CD1c-positive myeloid dendritic cell (primary cell): ENCODE measurements around the gene HSF5.

ENCODE experiments used
- DNase-seq: peaks from one replicate; pipeline ENCODE4 v3.0.0-alpha.2; 2016; ENCODE audit errors: extremely low spot score

The HSF5 gene

DNA sequence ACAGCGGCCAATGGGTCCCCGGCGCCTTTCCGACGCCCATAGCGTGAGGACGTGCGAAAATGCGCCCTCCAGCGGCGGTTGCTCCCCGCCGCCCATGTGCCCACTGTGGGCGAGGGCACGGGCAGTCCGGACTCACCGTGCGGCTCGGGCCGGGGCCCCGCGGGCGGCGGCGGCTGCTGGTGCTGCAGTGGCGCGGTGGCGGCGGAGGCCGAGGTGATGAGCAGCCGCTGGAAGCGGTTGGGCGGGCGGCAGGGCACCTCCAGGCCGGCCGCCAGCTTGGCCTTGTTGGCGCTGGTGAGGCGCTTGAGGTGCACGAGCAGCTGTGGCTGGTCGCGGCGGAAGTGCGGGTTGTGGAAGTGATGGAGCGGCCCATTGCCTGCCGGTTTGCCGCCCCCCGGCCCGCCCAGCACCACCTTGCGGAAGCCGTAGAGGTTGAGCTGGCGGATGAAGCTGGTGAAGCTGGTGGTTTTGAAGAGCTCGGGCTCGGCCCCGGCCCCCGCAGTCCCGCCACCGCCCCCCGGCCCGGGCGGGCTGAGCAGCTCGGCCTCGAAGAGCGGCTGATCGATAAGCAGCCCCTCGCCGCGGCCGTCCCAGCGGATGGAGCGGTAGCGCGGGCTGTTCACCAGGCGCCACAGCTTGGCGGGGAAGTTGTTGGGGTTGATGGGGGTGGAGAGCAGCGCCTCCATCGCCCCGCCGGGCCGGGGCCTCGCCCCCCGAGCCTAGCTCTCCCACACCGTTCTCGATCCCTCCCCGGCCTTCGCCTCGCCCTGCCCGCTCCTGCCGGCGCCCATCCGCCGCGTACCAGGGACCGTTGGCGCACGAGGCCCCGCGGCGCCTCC, at the start of gene HSF5:
Gene HSF5 (minus strand): TSS at position 820 of the 839 bp plus-strand sequence. CDS start 134 bp downstream, at position 686.
- DNase-seq, result peak; percentile 73

- DNase-seq, result no peak
Observed at GRCh38 chr17:58537266-58537665, 49.1 kb upstream of the HSF5 start.

- DNase-seq, result no peak
Observed at GRCh38 chr17:58536542-58536941, 48.3 kb upstream of the HSF5 start.

GRCh38 chr17:58535431-58535830, 47.2 kb upstream of the HSF5 start:
- DNase-seq, result no peak

DNA sequence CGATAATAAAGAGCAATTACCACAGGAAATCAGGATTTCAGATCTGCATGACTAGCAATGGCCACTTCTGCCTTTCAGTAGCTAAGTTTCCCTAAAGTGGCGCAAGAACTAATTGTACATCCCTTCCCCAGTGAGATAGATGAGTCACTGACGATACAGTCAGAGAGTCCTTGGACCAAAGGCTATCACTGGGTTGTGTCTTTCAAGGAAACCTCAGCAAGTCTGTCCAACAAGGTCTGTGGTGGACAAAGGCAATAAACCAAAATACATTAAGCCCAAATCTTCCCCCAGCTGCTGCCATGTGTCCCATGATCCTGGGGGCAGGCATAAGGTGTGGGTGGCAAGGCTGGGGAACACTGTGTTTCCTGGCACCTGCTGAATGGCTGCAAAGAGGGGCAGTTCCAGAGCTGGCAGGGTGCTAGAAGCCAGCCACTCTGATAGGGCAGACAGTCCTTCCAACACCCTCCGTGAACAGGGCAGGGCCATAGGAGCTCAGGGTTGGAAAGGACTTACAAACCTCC, 46.8 kb upstream of the HSF5 start:
- peak; percentile 88 for DNase-seq

- no peak for DNase-seq
Observed at GRCh38 chr17:58534331-58534730, 46.1 kb upstream of the HSF5 start.

- no peak for DNase-seq
Observed at GRCh38 chr17:58533616-58534188, 45.5 kb upstream of the HSF5 start.

GRCh38 chr17:58532555-58532951, 44.3 kb upstream of the HSF5 start:
- DNase-seq, result no peak

DNA sequence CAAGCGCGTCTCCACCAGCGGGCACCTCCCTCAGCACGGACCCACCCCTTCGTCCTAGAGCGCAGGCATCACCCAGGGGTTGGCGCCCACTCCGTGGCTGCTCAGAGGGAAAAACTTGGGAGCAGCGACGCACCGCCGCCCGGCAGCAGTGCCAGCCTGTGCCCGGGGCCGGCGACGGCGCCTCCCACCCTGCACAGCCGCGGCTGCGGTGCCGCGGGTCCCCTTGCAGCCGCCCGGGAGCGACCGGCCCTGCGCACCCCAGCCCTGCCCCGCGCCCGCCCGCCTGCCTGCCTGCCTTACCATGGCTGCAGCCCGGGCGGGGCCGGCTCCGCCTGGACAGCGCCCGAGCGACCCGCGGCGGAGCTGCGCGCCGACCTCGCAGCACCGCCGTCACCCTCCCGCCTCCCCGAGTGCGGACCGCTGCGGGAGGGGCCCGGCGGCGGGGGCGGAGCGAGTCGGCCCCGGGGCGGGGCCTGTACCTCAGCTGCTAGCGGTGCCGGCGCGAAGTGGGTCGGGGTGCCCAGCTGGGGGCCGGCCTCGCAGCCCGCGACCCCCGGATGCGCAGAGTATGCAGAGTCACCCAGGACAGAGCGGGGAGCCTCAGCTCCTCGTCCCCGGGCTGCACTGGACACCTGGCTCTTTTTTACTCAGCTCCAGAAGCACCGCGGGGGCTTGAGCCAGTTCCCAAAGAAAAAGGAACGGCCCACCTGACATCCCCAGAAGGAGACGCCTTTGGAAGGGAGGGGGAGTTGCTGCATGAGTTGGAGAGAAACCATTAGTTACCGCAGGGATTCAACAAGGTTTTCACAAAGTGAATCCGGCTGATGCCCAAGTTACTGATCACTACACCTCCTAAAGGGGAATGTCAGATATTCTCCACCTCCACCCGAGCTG, 43.7 kb upstream of the HSF5 start:
- peak; percentile 65 for DNase-seq

GRCh38 chr17:58531122-58531521, 42.9 kb upstream of the HSF5 start:
- DNase-seq, result no peak

DNA sequence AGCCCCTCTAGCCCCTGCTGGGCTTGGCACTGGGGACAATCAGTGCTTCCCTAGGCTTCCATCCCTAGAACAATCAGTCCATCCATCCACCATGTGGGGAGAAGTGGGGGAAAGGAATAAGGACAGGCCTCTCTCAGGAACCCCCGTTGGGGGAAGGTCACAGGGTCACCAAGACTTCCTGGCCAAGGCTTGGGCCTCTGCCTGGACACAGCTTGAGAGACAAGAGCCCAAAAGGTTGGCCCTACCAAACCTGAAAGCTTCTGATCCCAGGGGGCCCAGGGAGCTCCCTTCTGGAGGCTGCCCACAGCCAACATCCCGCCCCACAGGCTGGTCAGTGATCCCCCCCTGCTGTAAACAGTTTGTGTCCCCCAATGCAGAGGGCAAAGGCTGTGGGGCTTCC, 42.4 kb upstream of the HSF5 start:
- no peak for DNase-seq

- DNase-seq, result no peak
Observed at GRCh38 chr17:58529275-58529674, 41.1 kb upstream of the HSF5 start.

GRCh38 chr17:58528443-58528842, 40.2 kb upstream of the HSF5 start:
- no peak for DNase-seq

DNA sequence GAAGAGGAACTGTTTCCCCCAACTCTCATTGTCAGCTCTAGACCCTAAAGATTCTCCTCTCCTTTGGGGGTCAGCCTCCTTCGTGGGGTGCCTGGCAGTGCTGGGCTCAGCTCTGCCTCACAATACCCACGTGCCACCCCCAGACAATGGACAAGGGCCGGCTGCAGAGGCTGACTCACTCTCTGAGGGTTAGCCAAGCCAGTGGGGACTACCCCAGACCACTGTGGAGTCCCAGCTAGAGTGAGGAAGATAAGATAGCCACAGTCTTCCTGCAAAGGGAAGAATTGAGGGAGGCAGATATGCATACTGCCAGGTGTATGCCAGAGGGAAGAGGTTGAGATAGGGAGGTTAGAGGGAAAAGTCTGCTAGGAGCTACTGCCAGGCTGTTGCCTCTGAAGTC, 39.7 kb upstream of the HSF5 start:
- no peak for DNase-seq

- DNase-seq, result no peak
Observed at GRCh38 chr17:58527306-58527705, 39.1 kb upstream of the HSF5 start.

DNA sequence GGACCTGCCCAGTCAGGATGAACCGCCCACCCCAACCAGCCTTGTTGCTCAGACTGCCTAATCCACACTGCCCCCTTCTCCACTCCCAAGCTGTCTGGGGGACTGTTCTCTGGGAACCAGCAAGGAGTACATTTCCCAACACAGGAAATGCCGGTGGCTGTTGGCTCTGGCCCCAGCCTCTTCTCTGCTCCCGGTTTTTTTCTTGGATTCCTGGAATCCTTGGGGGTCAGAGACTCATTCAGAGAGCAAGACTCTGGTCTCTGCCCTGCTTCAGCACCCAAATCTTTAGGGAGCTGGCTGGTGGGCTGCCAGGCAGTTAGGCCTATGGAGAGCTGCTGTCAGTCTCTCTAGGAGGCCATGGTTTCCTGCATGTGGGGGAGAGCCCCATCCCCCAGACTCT, 37.0 kb upstream of the HSF5 start:
- DNase-seq, result no peak

- no peak for DNase-seq
Observed at GRCh38 chr17:58521680-58522079, 33.5 kb upstream of the HSF5 start.

- peak; percentile 42 for DNase-seq
Observed at GRCh38 chr17:58520843-58521430, 32.7 kb upstream of the HSF5 start.

DNA sequence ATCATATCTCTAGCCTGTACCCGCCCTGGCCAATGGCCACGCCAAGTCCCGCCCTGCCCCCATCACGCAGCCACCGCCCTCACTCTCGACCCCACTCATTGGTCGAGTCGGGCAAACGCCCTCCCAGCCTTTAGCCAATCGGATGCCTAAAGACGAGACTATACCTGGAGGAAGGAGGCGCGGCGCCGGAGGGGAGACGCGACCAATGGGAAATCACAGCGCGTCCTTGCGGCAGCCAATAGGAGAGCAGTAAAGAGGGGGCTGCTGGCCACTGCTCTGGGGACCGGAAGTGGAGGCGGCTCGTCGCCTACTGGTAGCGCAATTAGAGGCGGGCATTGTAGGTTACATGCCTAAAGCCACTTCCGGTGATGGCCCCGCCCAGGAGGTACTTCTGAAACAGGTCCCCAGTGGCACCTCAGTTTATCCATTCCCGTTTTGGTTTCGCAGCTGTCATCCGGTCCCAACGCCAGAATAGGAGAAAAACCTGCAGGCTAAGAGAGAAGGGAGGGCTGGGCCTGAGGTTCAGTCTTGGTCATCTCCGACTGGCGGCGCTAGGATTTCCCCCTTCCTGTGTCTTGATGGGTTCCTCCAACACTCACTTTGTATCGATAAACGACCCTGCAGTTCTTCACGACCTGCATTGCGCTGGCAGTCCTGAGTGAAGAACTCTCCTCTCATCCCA, 29.9 kb upstream of the HSF5 start:
- DNase-seq, result peak; percentile 100

DNA sequence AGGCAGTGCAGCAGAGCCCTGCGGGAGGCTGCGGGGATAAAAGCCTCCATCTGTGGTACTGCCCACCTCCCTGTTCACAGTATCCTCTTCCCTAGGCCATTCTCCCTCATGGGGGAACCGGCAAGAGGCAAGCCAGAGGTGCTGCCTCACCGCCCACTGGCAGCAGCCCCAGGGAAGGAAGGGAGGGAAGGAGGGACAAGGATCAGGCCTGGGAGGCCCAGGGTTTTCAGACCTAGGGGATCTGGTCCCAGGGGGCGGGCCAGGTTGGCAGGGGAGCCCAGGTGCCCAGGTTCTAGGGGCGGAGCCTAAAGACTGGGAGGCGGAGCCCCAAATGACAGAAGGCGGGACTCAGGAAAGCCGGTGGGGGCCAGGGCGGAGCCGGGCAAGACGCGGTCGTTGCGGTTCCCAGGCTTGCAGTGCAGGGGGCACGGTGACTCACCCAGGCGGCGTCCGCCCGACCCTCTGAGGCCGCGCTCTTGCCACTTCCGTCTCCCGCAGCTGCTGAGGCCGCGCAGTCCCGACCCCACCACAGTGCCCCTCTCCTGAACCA, 29.2 kb upstream of the HSF5 start:
- DNase-seq, result no peak
